OCI-M2 (cell line): ENCODE measurements around the gene VPS16.
A peak's percentile ranks its signal among the peaks of the same experiment; 100 is the strongest.

ENCODE experiments used
- DNase-seq: peaks from one replicate; lab custom pipeline; 2025; ENCODE audit not compliant: unreplicated experiment; lab: John Stamatoyannopoulos, UW

Gene VPS16

GRCh38 chr20:2840138-2840966, at the start of gene VPS16, which contains the start of gene PCED1A:
Gene VPS16, plus strand, starts transcription at chr20:2840745. Its CDS starts 30 bp downstream, at chr20:2840775.
Gene PCED1A, minus strand, starts transcription at chr20:2840655. Its CDS starts 743 bp downstream, at chr20:2839912.
- no peak for DNase-seq

DNA sequence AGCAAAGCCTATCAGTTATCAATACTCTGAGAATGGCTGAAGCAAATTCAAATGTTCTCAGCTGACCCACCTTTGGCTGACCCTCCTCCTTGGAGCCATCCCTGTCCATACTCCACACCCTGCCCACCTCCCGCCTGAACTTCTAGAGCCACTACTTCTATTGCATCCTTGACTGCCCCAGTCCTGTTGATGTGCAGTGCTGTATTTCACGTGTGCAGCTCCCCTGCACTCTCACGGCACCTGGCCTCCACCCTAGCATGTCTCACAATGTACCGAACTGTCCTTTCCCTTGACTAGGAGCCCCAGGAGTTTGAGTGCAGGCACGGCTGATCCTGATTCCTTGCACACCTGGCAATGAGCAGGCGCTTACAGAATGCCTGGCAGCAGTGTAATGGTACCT, 47.1 kb upstream of the VPS16 start:
- DNase-seq: no peak

DNA sequence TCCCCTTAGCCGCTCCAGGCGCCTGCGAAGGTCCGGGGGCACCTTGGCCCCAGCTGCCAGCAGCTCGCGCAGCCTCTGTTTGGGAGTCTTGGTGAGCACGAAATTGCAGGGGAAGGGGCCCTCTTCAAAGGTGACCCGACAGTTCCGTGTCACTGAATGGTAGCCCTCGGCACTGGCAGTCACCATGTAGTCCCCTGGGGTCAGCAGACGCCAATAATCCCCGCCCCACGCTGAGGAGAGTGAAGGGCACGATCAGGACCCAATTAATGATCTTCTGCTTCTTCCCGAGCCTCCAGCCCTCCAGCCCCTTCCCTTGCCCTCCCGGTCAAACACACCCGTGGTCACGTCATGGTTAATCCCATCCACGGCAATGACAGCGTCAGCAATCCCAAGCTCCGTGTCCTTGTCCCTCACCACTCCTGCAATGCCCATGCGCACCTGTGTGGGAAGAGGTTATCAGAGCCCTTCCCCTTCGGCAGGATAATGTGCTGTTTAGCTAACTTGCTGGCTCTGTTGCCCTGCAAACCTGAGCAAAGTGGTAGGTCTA, 46.3 kb upstream of the VPS16 start:
- no peak for DNase-seq

GRCh38 chr20:2794866-2795447, 45.6 kb upstream of the VPS16 start:
- DNase-seq: no peak

DNA sequence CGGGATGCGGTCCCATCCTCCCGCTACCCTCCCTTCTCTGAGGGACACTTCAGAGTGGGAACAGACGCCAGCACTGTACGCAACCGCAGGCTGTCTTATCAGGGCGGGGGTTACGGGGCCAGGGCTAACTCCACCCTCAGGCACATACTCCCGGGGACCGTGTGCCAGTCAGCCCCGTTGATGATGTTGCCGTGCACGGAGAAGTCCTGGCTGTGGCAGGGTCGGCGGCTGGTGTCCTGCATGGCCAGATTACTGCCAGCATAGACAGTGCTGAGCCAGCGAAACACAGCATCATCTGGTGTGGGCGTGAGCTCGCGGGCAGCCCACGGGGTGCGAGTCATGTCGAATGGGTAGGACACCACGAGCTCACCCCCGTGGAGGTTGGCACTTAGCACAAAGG, 45.1 kb upstream of the VPS16 start:
- no peak for DNase-seq

GRCh38 chr20:2796011-2796660, 44.4 kb upstream of the VPS16 start:
- DNase-seq: no peak

- no peak for DNase-seq
Measured at GRCh38 chr20:2797136-2797983, 43.2 kb upstream of the VPS16 start.

DNA sequence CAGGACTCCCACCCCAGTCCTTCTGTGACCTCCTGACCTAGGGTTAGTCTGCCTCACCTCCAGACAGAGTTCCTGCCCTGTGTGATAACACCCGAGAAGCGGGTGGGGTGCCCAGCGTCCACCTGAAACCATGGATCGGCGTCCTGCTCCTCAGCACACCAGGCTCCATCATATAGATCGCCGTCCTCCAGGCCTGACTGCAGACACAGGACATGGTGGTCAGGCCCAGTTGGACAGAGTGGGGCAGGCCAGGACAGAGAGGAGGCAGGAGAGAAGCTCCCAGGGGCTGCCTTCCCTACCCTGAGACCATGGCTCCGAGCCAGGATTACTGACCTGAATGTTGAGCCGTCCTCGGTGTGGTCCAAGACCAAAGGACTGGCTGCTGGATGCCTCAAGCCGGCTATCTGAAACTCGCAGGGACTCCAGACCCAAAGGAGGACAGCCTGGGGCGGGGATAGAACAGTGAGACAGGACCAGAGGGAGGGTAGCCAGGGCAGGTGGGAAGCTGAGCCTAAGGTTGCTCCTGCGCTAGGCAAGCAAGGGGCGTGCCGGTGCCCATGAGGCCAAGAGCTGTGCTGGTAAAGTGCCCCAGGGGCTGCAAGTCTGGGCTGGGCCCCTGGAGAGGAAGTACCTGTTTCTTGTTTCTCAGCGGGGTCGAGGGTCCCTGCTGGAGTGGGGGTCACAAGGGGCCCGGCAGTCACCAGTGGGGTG, 42.3 kb upstream of the VPS16 start:
- DNase-seq: no peak

GRCh38 chr20:2798814-2799213, 41.7 kb upstream of the VPS16 start:
- DNase-seq: no peak

GRCh38 chr20:2799271-2799670, 41.3 kb upstream of the VPS16 start:
- DNase-seq: no peak

- no peak for DNase-seq
Measured at GRCh38 chr20:2799688-2800520, 40.6 kb upstream of the VPS16 start.

GRCh38 chr20:2800521-2801285, 39.8 kb upstream of the VPS16 start, which contains the start of gene CPXM1:
Gene CPXM1, minus strand, starts transcription at chr20:2800627. Its CDS starts 55 bp downstream, at chr20:2800572.
- DNase-seq: peak; percentile 37

DNA sequence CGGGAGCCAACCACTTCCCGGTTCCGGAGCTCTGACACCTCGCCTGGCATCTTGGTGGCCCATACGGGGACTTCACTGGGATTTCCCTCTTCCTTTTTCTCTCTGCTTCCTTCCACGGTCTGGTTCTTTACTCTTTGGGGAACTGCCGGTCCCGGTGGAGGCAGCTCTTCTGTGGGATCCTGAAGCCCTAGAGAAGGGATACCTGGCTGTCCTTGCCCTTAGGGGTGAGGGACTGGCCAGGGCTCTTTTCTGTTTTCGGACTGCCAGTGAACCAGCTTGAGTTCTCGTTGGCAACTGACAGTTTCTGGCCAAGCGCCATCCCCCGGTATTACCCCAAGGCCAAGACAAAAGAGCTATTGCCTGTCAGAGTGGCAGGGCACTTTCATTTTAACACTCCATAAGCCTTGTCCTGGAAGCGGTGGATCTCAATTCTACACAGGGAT, 39.2 kb upstream of the VPS16 start:
- no peak for DNase-seq

DNA sequence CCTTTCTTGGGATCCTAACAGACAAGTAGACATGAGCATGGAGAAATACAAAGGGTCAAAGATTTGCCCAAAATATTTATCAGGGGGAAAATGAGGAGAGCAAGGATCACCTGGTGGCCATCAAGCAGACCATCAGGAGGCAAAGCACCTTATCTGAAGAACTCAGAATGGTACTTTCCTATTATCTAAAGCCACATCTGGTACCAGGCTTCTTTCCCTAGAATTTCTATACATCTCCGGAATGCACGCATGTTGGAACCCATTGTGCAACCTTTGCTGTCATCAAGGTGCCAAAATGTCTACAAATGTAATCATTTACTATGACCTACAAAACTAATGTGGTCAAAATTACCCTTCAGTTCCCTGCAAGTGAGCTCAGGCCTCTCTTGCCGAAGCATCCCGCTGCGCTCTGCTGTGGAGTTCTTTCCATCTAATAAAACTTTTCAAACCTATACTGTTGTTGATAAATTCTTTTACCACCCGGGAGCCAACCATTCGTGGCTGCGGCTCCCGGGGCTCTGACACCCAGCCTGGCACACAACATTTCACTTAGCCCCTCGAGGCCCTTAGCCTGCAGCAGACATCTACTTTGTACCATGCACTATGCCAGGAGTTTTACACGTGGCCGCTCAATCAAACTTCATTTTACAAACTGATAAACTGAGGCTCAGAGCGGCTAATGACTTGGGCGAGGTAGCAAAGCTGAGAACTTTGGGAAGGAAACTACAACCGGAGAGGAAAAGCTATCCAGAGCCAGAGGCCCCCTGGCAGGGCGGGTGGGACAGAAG, 36.3 kb upstream of the VPS16 start:
- no peak for DNase-seq

GRCh38 chr20:2804852-2805688, 35.5 kb upstream of the VPS16 start:
- DNase-seq: no peak

DNA sequence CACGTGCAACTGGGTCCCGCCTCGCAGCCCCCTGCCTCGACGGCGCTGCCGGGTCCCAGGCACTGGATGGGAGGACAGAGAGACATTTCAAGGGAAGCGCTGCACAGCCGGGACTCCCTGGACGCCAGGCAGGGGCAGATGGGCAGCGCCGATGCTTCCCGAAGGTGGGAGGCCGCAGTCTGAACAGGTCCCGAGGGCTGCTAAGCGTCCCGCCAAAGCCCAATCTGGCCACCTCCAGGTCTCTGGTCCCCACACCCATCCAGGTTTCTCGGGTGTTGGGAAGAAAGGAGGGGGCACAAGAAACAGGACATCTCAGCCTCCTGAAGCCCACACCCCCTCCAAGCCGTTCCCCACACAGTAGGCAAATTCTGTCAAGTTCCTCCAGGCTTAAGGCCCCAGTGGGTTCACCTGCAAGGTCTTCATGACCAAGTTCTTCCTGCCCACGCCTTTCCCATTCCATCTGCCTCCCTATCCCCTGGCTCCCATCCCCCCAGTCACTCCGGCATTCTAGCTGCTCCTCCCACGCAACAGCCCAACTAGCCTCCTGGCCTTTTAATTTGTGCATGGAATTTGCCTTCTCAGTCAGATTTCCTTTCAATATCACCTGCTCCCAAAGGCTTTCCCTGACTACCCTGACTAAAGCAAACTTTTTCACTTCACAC, 34.7 kb upstream of the VPS16 start:
- no peak for DNase-seq
